HUES48 (cell line): ENCODE results near the gene UBE2I.

Experiments used
- H3K27ac ChIP-seq: one replicate; pipeline ENCODE4 v1.7.0; 2013; ENCODE audit warnings: low read depth, low read length, inconsistent platforms
- H3K27me3 ChIP-seq: 2 replicates; pipeline ENCODE4 v1.6.1; 2013; ENCODE audit warnings: mild to moderate bottlenecking, low read length; ENCODE audit not compliant: control insufficient read depth, insufficient read depth
- H3K36me3 ChIP-seq: 2 replicates; pipeline ENCODE4 v1.6.1; 2013; ENCODE audit warnings: low read length; ENCODE audit not compliant: control insufficient read depth, insufficient read depth
- H3K4me1 ChIP-seq: 2 replicates; pipeline ENCODE4 v1.6.1; 2013; ENCODE audit warnings: mild to moderate bottlenecking, low read length; ENCODE audit not compliant: control insufficient read depth, insufficient read depth
- H3K4me3 ChIP-seq: 2 replicates; pipeline ENCODE4 v1.5.1; 2013; ENCODE audit warnings: mild to moderate bottlenecking, low read depth, low read length
- H3K9ac ChIP-seq: 2 replicates; pipeline ENCODE4 v1.6.1; 2013; ENCODE audit warnings: mild to moderate bottlenecking, low read depth, low read length, moderate library complexity
- H3K9me3 ChIP-seq: 2 replicates; pipeline ENCODE4 v1.6.1; 2013; ENCODE audit warnings: low read length; ENCODE audit not compliant: control insufficient read depth, insufficient read depth

Gene UBE2I

DNA sequence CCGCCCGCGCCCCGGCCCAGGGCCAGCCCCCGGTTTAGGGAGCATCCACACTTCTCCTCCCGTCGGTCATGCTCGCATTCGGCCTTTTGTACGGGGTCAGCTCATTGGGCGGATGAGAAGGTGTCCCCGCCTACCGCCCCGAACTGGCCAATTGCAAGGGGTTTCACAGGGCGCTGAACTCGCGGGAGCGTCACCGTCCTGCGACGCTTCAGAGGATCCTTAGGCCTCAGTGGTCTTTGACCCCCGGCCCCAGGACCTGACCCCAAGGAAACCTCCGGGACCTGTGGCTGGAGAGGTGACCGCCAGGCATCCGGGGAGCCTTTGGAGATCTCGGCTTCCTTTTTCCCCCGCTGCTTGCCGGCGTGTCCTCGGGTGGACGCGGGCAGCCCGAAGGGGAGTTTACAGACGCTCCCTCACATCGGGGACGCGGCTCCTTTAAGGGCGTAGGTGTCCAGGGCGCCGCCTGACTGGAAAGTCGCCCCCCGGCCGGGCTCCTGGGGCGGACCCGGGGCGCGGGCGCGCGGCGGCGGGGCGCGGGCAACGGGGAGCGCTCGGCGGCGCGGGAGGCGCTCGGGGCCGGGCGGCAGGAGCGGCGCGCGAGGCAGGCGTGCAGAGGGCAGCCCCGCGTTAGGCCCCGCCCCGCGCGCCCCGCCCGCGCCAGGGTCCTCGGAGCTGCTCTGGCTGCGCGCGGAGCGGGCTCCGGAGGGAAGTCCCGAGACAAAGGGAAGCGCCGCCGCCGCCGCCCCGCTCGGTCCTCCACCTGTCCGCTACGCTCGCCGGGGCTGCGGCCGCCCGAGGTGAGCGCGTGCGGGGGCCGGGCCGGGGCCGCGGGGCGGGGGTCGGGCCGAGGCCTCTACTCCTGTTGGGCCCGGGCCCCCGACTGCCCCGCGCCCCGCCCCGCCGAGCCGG, at the start of gene UBE2I:
UBE2I (plus strand) TSS at position 660 of the 909 bp plus-strand sequence. CDS start 4,395 bp downstream, outside the sequence.
- peak within 1 kb of the TSS; percentile 89 for H3K4me3 ChIP-seq
- peak within 1 kb of the TSS; percentile 100 for H3K9ac ChIP-seq
- peak within 1 kb of the TSS; percentile 99 for H3K27ac ChIP-seq
- H3K4me1 ChIP-seq: peaks cover 11% of the 10 kb centered on the region; the same call in 1 of the 2 replicates
- no peaks in the 10 kb centered on the region for H3K9me3 ChIP-seq
- peaks cover 20% of the 10 kb centered on the region for H3K36me3 ChIP-seq
- no peaks in the 10 kb centered on the region for H3K27me3 ChIP-seq

DNA sequence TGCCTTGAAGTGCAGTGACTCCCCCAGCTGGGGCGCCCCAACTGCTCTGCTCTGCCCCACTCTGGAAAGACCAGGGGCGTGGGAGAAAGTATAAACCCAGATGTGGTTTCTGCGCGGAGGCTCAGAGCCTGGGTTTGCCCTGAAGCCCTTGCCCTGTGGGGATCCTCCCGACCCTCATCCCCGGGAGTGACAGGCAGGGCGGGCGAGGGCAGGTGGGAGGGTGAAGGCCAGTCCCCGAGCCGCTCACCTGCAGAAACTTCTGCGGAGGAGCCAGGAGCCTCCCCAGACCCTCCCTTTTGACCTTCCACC, 49.7 kb upstream of the UBE2I start:
- no peaks in the 10 kb centered on the region; the same call in 1 of the 2 replicates for H3K4me1 ChIP-seq
- no peaks in the 10 kb centered on the region for H3K36me3 ChIP-seq
- H3K4me3 ChIP-seq: no peak overlapping the region
- no peak overlapping the region for H3K9ac ChIP-seq
- no peaks in the 10 kb centered on the region for H3K9me3 ChIP-seq
- H3K27ac ChIP-seq: no peak overlapping the region
- H3K27me3 ChIP-seq: peaks cover 24% of the 10 kb centered on the region; the same call in 1 of the 2 replicates

DNA sequence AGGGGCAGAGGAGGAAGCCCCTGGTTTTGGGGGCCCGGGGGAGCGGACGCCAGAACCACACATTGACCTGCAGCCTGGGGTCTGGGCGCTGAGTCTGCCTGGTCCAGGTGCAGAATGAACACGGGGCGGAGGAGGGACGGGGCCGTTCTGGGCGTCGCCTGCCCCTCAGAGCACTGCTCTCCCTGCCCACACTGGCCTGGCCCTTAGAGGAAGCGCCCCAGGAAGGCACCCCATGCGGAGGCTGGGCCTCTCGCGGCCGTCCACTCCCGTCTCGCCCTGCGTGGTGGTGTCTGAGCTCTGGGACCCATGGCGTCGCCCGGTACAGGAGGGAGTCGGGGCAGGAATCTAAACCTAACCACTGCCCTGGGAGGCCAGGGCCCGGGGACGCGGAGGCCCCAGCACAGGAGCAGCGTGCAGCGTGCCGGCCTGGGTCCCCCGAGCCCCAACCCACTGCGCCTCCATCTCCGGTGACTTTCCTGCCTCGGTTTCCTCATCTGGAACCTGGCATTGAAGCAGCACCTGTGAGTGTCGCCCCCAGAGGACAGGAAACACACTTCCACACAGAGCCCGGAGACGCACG, 49.2 kb upstream of the UBE2I start:
- H3K4me1 ChIP-seq: no peaks in the 10 kb centered on the region; the same call in 1 of the 2 replicates
- peaks cover 24% of the 10 kb centered on the region; the same call in 1 of the 2 replicates for H3K27me3 ChIP-seq

DNA sequence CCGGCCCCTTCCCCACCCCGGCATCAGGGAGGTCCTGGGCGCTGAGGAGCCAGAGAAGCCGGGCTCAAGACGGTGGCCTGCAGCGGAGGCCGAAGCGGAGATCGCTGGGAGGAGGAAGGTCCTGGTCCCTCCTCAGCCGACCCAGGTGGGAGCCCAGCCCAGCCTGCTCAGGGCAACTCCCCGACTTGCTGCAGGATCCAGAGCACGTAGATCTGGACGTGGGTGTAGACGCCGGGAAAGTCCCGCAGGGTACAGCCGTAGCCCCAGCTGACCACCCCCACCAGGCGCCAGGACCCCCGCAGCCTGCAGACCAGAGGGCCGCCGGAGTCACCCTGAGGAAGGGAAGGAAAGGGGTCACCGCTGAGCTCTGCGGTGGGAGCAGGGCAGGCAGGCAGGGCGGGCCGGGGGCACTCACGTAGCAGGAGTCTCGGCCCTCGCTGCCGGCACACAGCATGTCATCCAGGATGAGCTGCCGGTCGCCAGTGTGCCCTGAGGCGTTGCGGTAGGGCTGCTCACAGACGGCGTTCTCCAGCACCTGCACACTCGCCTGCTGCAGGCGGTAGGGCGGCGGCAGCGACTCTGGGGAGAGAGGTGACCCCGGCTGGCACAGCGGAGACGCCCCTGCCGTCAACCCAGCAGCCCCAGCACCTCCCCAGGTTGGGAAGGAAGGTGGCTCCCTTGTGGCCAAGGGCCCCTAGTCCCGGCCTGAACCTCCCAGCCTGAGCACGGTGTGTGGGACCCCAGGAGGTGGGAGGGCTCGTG, 48.1 kb upstream of the UBE2I start:
- no peaks in the 10 kb centered on the region for H3K36me3 ChIP-seq
- no peaks in the 10 kb centered on the region for H3K9me3 ChIP-seq
- no peak overlapping the region for H3K27ac ChIP-seq
- no peak overlapping the region for H3K9ac ChIP-seq
- peaks cover 24% of the 10 kb centered on the region; the same call in 1 of the 2 replicates for H3K27me3 ChIP-seq
- no peak overlapping the region; the same call in 1 of the 2 replicates for H3K4me3 ChIP-seq
- H3K4me1 ChIP-seq: no peaks in the 10 kb centered on the region; the same call in 1 of the 2 replicates

More for the DNA sequence above, 49.2 kb upstream of the UBE2I start:
- H3K27ac ChIP-seq: no peak overlapping the region
- no peak overlapping the region for H3K9ac ChIP-seq
- H3K9me3 ChIP-seq: no peaks in the 10 kb centered on the region
- H3K4me3 ChIP-seq: no peak overlapping the region
- H3K36me3 ChIP-seq: no peaks in the 10 kb centered on the region

DNA sequence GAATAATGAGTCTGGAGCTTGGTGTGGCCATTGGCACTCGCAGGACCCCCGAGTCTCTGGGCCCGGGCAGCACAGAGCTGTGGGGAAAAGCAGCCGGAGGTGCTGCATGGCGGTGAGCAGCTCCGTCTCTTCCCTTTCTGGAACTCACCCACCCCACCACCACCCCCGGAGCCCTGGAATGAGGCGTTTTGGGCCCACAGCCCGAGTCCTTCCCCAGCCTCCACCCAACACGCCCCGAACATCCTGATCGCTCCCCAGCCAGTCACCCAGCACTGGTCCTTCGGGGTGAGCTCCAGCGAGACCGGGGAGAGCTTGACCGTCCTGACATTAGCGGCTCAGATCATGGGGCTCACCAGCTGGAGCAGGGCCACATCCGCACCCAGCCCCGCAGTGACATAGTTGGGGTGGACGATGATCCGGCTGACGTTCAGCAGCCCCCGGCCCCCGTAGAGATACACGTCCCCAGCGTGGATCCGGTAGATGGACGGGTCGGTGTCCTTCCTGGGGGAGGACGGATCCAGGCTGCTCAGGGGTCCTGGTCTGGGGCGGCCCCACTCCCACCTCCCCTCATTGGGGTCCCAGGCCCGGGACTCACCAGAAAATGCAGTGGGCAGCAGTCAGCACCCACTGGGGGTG, 47.1 kb upstream of the UBE2I start:
- no peaks in the 10 kb centered on the region for H3K36me3 ChIP-seq
- no peaks in the 10 kb centered on the region for H3K9me3 ChIP-seq
- no peaks in the 10 kb centered on the region; the same call in 1 of the 2 replicates for H3K4me1 ChIP-seq
- H3K4me3 ChIP-seq: no peak overlapping the region
- H3K9ac ChIP-seq: no peak overlapping the region
- no peak overlapping the region for H3K27ac ChIP-seq
- H3K27me3 ChIP-seq: peaks cover 24% of the 10 kb centered on the region; the same call in 1 of the 2 replicates

DNA sequence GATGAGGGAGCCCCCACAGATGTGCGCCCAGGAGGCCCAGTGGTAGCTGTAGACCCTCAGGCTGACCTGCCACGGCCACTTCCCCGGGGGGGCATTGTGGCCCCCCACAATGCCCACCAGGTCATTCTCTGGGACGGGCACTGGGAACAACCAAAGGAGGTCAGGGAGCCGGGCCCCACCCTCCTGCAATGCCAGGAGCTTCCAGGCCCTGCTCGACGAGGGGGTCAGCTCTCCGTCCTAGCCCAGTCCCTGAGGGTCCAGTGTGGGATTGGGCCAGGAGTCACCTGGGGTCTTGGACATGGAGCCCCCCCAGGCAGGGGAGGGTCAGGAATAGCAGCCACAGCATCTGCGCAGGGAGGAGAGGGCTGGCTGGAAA, 46.6 kb upstream of the UBE2I start:
- no peak overlapping the region for H3K4me3 ChIP-seq
- H3K9me3 ChIP-seq: no peaks in the 10 kb centered on the region
- peaks cover 24% of the 10 kb centered on the region; the same call in 1 of the 2 replicates for H3K27me3 ChIP-seq
- H3K9ac ChIP-seq: no peak overlapping the region
- no peak overlapping the region for H3K27ac ChIP-seq
- no peaks in the 10 kb centered on the region; the same call in 1 of the 2 replicates for H3K4me1 ChIP-seq
- H3K36me3 ChIP-seq: no peaks in the 10 kb centered on the region

DNA sequence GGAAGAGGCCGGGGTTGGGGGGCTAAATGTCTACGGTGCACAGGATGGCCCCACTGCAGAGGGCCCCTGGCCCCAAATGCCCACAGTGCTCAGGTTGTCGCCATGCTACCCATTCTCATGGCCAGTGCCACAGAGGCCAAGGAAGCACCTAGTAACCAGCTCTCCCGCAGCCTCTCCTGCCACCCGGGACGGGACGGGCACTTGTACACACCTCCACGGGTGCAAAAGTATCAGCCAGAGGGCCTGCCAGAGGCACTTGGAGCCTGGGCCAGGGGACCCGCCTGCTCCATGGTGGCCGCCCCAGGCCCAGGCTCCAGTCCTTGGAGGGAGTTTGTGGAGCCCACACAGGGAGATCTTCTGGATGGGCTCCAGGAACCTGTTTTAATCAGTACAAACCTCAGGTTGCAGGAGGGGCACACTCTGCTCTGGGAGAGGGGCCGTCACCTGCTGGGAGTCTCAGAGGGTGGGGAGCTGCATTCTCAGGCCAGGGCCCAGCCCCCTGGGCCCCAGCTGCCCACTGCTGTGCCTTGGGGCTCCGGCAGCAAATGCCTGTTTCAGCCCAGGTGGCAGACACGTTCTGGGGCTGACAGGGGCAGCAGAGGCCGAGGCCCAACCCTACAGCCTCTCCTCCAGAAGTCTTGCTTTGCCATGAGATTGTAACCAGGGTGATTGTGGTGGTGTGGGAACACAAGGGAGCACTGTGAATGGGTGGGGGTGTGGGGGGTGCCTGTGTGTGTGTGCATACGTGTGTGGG, 45.7 kb upstream of the UBE2I start:
- Histone ChIP-seq H3K27ac (no peak overlapping the region), H3K9me3 (no peaks in the 10 kb centered on the region), H3K4me3 (no peak overlapping the region), H3K36me3 (no peaks in the 10 kb centered on the region), H3K27me3 (peaks cover 24% of the 10 kb centered on the region; the same call in 1 of the 2 replicates), H3K9ac (no peak overlapping the region), H3K4me1 (no peaks in the 10 kb centered on the region; the same call in 1 of the 2 replicates)

DNA sequence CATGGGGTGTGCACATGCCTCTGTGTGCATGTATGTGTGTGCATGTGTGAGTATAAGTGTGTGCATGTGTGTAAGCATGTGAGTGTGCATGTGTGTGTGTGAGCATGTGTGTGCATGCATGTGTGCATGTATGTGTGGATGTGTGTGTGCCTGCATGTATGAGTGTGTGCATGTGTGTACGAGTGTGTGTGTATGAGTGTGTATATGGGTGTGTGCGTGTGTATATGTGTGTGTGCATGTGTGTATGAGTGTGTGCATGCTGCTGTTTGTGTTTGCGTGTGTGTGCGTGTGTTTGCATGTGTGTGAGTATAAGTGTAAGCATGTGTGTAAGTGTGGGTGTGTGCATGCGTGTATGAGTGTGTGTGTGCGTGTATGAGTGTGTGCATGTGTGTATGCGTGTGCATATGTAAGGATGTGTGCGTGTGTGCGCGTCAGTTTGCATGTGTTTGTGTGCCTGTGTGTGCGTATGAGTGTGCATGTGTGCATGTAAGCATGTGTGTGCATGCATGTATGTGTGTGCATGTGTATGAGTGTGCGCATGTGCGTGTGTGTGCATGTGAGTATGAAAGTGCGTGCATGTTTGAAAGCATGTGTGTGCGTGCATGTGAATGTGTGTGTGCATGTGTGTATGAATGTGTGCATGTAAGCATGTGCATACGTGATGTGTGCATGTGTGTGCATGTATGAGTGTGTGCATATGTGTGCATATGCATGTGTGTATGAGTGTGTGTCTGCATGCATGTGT, 44.9 kb upstream of the UBE2I start:
- no peak overlapping the region for H3K27ac ChIP-seq

DNA sequence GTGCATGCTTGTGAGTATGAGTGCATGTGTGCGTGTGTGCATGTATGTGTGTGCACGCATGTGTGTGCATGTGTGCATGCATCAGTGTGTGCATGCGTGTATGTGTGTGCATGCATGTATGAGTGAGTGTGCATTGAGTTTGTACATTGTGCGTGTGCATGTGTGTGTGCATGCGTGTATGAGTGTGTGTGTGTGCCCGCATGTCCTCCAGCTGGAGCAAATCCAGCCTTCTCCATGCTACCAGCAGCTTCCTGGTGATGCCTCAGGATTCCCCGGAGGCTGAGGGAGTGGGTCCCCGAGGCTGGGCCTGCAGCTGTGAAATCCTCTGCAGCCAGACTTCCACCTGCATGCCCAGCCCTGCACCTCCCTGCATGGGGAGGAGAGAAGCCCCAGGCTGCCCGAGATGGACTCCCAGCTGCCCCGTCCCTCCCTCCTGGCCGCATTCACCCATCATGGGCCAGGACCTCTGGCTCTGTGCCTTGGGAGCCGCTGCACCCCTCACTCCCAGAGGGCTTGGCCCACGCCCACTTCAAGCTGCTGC, 44.3 kb upstream of the UBE2I start:
- Histone ChIP-seq H3K4me1 (no peaks in the 10 kb centered on the region; the same call in 1 of the 2 replicates), H3K27me3 (peaks cover 11% of the 10 kb centered on the region; the same call in 1 of the 2 replicates), H3K36me3 (no peaks in the 10 kb centered on the region), H3K9ac (no peak overlapping the region), H3K4me3 (no peak overlapping the region), H3K9me3 (no peaks in the 10 kb centered on the region), H3K27ac (no peak overlapping the region)

More for the DNA sequence above, 44.9 kb upstream of the UBE2I start:
- Histone ChIP-seq H3K9me3 (no peaks in the 10 kb centered on the region), H3K27me3 (peaks cover 17% of the 10 kb centered on the region; the same call in 1 of the 2 replicates), H3K4me1 (no peaks in the 10 kb centered on the region; the same call in 1 of the 2 replicates), H3K36me3 (no peaks in the 10 kb centered on the region), H3K9ac (no peak overlapping the region), H3K4me3 (no peak overlapping the region)
